Activated CD4-positive, alpha-beta memory T cell treated with anti-CD3 and anti-CD28 coated beads for 36 hours (primary cell): Measurements from ENCODE around the gene CUX1. TPM values are rescaled to one million over a fixed set of nuclear protein-coding genes. Genes with fewer than 3 reads are reported as not detected.
"Not testable (repeated sequence)": the region's sequence is repeated elsewhere in the genome, so short reads cannot be mapped to it uniquely, and the experiment has no call there.

Source experiments
- CTCF ChIA-PET: fragments of 350-600 bp; sonication (Branson Sonifier 250); formaldehyde crosslinking; loops from one replicate; lab custom pipeline; 2021; ENCODE audit warnings: antibody characterized with exemption, inconsistent platforms; lab: Charles Lee
- POLR2A ChIA-PET: fragments of 350-600 bp; sonication (Branson Sonifier 250); formaldehyde crosslinking; loops from one replicate; lab custom pipeline; 2021; ENCODE audit warnings: antibody characterized with exemption; lab: Charles Lee
- DNase-seq: peaks from one replicate; pipeline ENCODE4 v3.0.0-alpha.2; 2020
- H3K27ac Mint-ChIP-seq: one replicate; pipeline ENCODE4 v1.8.0; 2021; ENCODE audit warnings: mixed read lengths
- H3K27me3 Mint-ChIP-seq: one replicate; pipeline ENCODE4 v1.8.0; 2021; ENCODE audit warnings: mixed read lengths
- H3K36me3 Mint-ChIP-seq: one replicate; pipeline ENCODE4 v1.8.0; 2021; ENCODE audit warnings: mixed read lengths
- H3K4me1 Mint-ChIP-seq: one replicate; pipeline ENCODE4 v1.8.0; 2021; ENCODE audit warnings: low read depth, mixed read lengths
- H3K4me3 Mint-ChIP-seq: one replicate; pipeline ENCODE4 v1.8.0; 2021; ENCODE audit warnings: mild to moderate bottlenecking, mixed read lengths
- H3K9me3 Mint-ChIP-seq: one replicate; pipeline ENCODE4 v1.8.0; 2021; ENCODE audit warnings: mixed read lengths
- intact Hi-C: fragments of 100-400 bp; cut with micrococcal nuclease; formaldehyde crosslinking; loops from one replicate; pipeline ENCODE4 v1.15.1; 2023
- total RNA-seq, 2 experiments: library from RNA; stranded (reverse); gene quantifications; one replicate each; pipeline ENCODE4 v1.2.3, GENCODE V29; 2021

CUX1 gene
- total RNA-seq, 2 experiments from 2014 or later = 25.1 TPM

DNA sequence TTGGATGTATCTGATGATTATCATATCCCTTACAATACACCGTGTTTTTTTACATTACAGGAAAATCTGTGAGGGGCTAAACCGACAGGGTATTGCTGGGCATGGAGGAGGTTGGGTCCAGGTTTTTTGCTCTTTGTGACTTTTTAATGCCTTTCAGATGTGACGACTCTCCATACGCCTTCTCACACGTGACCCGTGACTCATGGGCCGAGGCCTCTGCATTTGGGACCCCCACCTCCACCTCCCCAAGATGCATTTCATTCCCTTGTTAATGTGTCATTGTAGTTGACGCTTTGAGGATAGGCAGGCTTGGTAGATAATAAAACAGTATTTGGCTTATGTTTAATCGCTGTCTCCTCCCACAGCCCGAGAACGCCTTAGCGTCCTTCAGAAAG is 95.3 kb downstream of the CUX1 start:
- POLR2A ChIA-PET = no interaction called here
- Mint-ChIP-seq H3K4me3 (no peak overlapping the region), H3K27me3 (no peaks in the 10 kb centered on the region), H3K27ac (no peak overlapping the region), H3K9me3 (no peaks in the 10 kb centered on the region), H3K4me1 (peaks cover 4% of the 10 kb centered on the region), H3K36me3 (peaks cover 5% of the 10 kb centered on the region)
- intact Hi-C loops = no loop called here
- no peak for DNase-seq
- CTCF ChIA-PET = no interaction called here

DNA sequence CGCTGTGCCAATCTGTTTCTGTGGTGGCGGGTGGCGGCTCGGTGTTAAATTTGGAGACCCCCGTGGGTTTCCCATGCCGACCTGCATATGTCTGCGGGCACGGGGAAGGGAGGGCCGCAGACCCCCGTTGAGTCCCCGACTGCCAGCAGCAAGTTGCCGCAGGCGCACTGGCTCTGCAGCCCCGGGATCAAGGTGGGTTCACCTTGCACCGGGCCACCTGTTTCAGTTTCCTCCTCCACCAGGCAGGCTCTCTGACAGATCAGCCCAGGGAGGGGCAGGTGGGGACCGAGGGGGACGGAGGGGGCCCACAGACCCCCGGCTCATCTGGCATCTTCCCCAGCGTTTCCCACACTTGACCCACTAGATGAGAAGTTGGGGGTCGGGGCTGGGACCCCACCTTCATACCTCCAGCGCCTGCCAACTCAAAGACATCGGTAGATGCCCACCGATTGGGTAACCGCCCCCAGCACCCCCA is 95.9 kb downstream of the CUX1 start:
- no peak overlapping the region for H3K27ac Mint-ChIP-seq
- H3K4me1 Mint-ChIP-seq = peaks cover 4% of the 10 kb centered on the region
- H3K27me3 Mint-ChIP-seq = no peaks in the 10 kb centered on the region
- ChIA-PET CTCF (no interaction called here), POLR2A (no interaction called here)
- no peak for DNase-seq
- peaks cover 6% of the 10 kb centered on the region for H3K36me3 Mint-ChIP-seq
- intact Hi-C loops = no loop called here
- H3K9me3 Mint-ChIP-seq = no peaks in the 10 kb centered on the region
- no peak overlapping the region for H3K4me3 Mint-ChIP-seq

DNA sequence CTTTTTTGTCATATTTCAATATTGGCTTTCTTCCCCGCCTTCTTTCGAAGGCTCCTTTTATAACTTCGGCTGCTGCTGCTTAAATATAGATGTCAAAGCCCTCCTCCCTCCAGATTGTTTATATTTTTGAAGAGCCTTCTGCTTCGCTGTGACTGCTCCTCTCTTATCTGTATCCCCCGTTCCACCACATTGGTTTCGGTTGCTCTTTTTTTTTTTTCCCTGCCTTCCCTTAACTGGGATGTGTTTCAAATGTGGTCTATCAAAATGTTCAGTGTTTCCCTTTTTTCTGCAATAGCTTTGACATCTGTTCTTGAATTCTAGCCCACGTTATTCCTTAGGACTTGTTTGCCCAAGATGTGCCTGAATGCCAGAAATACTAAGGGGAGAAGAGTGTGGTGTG is 96.4 kb downstream of the CUX1 start:
- no peak for DNase-seq
- no peaks in the 10 kb centered on the region for H3K27me3 Mint-ChIP-seq
- POLR2A ChIA-PET = no interaction called here
- H3K27ac Mint-ChIP-seq = no peak overlapping the region
- CTCF ChIA-PET = no interaction called here
- H3K4me3 Mint-ChIP-seq = no peak overlapping the region
- no peaks in the 10 kb centered on the region for H3K9me3 Mint-ChIP-seq
- intact Hi-C loops = no loop called here
- peaks cover 4% of the 10 kb centered on the region for H3K4me1 Mint-ChIP-seq
- H3K36me3 Mint-ChIP-seq = peaks cover 6% of the 10 kb centered on the region

DNA sequence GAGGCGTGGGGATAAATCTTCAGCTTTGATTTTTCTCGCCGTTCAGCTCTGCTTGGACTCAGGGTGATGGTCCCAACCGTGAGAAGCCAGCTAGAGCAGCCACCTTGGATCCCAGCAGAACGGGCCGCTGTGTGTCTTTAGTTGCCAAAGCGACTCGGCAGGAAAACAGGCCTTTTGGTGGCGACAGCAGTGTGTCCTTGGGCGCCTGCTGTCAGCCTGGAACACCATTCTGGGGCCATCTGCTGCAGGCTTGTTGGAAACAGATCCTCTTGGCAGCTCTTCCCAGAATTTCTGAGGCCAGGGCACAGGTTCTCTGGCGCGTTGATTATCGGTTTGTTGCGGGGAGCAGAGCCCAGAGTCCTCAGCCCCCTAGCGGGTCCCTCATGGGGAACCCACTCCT is 97.6 kb downstream of the CUX1 start:
- ChIA-PET CTCF (no interaction called here), POLR2A (no interaction called here)
- Mint-ChIP-seq H3K27ac (no peak overlapping the region), H3K9me3 (no peaks in the 10 kb centered on the region), H3K4me1 (peaks cover 4% of the 10 kb centered on the region), H3K36me3 (peaks cover 14% of the 10 kb centered on the region), H3K4me3 (no peak overlapping the region), H3K27me3 (no peaks in the 10 kb centered on the region)
- intact Hi-C loops = no loop called here
- no peak for DNase-seq

DNA sequence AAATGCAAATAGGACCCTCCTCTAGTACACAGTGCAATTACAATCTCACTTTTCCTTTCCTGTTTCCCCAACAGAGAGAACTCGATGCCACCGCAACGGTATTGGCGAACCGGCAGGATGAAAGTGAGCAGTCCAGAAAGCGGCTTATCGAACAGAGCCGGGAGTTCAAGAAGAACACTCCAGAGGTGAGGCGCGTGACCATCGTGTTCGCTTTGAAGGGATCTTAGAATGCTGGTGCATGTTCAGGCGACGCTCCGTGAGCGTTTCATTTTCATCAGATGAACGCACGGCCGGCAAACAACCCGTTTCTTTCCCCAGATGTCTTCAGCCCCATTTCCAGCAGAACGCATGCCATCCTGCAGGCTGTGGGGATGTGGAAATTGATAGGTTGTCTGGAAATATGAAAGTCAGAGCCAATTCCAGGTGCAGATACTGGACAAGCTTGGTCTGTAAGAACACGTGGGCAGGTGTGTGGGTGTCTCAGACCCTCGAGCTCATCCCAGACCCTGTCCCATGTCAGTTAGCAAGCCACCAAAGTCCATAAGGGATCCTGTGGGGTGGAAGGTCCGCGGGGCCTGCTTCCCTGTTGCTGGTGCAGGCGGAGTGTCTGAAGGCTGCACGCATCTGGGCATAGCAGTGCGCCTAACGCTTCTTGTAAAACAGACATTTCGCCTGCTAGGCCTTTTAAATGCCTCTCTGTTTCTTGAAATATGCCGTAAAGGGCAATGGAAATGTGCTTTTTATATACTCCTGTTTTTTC is 98.8 kb downstream of the CUX1 start:
- Mint-ChIP-seq H3K4me3 (no peak overlapping the region), H3K27ac (no peak overlapping the region), H3K27me3 (no peaks in the 10 kb centered on the region), H3K9me3 (no peaks in the 10 kb centered on the region), H3K36me3 (peaks cover 14% of the 10 kb centered on the region), H3K4me1 (peaks cover 4% of the 10 kb centered on the region)
- CTCF ChIA-PET = no interaction called here
- intact Hi-C loops = no loop called here
- no peak for DNase-seq
- POLR2A ChIA-PET = no interaction called here

DNA sequence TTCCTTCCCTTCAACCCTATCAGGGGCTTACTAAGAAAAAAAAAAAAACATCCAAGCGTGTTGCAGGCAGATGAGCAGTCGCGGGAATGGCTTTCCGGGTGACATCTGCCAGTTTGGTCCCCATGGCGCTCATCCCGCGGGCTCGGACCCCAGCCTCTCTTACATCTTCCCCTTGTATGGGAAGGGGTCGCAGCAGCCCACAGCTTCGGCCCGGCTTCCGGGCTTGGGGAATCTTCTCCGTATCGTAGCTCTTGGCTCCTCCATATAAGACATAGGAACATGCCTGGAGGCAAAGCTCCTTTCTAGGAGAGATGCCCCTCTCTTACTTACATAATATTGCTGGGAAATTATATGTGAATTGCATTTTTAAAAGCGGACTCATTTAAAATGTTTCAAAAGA is 99.5 kb downstream of the CUX1 start:
- CTCF ChIA-PET = no interaction called here
- H3K27ac Mint-ChIP-seq = no peak overlapping the region
- H3K36me3 Mint-ChIP-seq = peaks cover 14% of the 10 kb centered on the region
- no peak for DNase-seq
- H3K27me3 Mint-ChIP-seq = no peaks in the 10 kb centered on the region
- intact Hi-C loops = no loop called here
- peaks cover 4% of the 10 kb centered on the region for H3K4me1 Mint-ChIP-seq
- POLR2A ChIA-PET = no interaction called here
- no peak overlapping the region for H3K4me3 Mint-ChIP-seq
- no peaks in the 10 kb centered on the region for H3K9me3 Mint-ChIP-seq

DNA sequence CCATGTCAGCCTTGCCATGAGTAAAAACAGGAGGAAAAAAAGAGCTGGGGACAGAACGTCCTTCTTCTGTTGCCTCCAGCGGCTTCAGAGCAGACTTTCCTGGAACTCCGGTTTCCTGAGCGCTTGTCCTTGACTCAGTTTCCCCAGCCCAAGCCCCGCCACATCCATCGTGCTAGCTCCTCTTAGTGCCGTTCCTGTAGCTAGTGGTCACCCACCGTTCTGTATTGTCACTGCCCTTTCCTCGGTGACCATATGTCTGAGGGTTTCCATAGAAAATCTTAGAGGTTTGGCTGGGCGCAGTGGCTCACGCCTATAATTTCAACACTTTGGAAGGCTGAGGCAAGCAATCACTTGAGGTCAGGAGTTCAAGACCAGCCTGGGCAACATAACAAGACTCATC is 100.1 kb downstream of the CUX1 start:
- intact Hi-C loops = no loop called here
- Mint-ChIP-seq H3K4me3 (no peak overlapping the region), H3K27me3 (no peaks in the 10 kb centered on the region), H3K9me3 (no peaks in the 10 kb centered on the region), H3K36me3 (peaks cover 14% of the 10 kb centered on the region), H3K4me1 (peaks cover 4% of the 10 kb centered on the region), H3K27ac (no peak overlapping the region)
- ChIA-PET CTCF (no interaction called here), POLR2A (no interaction called here)
- no peak for DNase-seq

DNA sequence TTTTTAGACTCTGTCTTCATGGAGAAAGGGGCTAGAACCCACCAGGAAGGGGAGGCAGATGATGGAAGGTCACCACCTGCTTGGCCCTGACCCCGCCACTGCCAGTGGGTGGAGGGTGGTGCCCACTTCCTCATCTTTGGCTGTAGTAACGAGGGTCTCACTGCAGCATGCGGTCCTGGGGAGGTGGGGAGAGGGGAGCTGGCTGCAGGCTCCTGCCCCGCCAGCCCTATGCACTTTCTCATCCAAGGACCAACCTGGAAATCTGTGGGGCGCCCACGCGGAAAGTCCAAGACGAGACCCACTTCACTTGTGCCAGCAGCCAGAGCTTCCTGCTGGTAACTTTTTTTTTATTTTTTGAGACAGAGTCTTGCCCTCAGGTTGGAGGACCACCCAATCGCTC is 101.0 kb downstream of the CUX1 start:
- peaks cover 4% of the 10 kb centered on the region for H3K4me1 Mint-ChIP-seq
- no peaks in the 10 kb centered on the region for H3K9me3 Mint-ChIP-seq
- H3K36me3 Mint-ChIP-seq = peaks cover 14% of the 10 kb centered on the region
- ChIA-PET POLR2A (no interaction called here), CTCF (no interaction called here)
- no peak for DNase-seq
- no peak overlapping the region for H3K27ac Mint-ChIP-seq
- H3K4me3 Mint-ChIP-seq = no peak overlapping the region
- H3K27me3 Mint-ChIP-seq = no peaks in the 10 kb centered on the region
- intact Hi-C loops = no loop called here

DNA sequence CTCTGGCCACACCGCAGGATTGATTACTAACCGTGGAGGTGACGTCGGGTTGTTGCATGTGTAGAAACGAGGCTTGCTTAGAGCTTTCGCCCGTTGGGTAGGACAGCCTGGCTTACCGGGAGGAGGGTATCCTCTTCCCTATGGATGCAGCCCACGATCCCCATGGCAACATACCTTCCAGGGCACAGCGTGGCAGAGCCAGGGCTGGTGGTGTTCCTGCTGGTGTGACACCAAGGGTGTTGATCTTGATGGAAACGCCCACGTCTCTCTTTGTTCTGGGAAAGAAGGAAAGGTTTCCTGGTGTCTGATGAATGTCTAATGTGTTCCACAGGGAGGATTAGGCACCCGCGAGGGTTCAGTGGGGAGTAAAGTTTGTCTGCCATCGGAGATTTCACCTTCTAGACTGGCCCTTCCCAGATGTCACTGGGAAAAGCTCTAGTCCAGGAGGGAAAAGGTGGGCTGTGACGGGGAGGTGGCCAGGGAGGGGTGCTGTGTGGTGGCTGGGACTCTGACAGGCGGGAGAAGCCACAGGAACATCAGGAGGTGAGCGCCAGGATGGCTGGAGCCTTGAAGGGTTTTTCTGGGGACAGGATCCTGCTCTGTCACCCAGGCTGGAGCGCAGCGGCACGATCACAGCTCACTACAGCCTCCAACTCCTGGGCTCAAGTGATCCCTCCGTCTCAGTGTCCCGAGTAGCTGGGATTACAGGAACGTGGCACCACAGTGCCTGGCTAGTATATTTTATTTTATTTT is 102.1 kb downstream of the CUX1 start:
- CTCF ChIA-PET = no interaction called here
- H3K27me3 Mint-ChIP-seq = no peaks in the 10 kb centered on the region
- peaks cover 9% of the 10 kb centered on the region for H3K4me1 Mint-ChIP-seq
- POLR2A ChIA-PET = no interaction called here
- no peaks in the 10 kb centered on the region for H3K9me3 Mint-ChIP-seq
- intact Hi-C loops = no loop called here
- H3K36me3 Mint-ChIP-seq = peaks cover 17% of the 10 kb centered on the region
- no peak for DNase-seq
- H3K4me3 Mint-ChIP-seq = no peak overlapping the region
- H3K27ac Mint-ChIP-seq = no peak overlapping the region

DNA sequence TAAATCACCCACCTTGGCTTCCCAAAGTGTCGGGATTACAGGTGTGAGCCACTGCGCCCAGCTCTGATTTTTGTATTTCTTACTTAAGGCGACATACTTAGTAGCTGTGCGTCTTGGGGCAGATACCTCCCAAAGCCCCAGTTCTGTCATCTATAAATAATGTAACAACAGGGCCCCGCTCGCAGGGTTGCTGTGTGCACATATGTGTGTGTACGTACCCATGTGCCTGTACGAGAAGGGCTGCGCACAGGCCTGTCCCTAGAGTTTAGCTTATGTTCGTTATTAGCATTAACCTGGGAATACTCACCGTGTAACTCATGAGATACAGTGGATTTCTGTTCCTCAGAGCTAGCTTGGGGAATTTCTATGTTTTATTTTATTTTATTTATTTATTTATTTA is 103.6 kb downstream of the CUX1 start:
- H3K27ac Mint-ChIP-seq = no peak overlapping the region
- H3K9me3 Mint-ChIP-seq = no peaks in the 10 kb centered on the region
- intact Hi-C loops = no loop called here
- no peak for DNase-seq
- H3K36me3 Mint-ChIP-seq = peaks cover 17% of the 10 kb centered on the region
- H3K27me3 Mint-ChIP-seq = no peaks in the 10 kb centered on the region
- no peak overlapping the region for H3K4me3 Mint-ChIP-seq
- ChIA-PET POLR2A (no interaction called here), CTCF (no interaction called here)
- H3K4me1 Mint-ChIP-seq = peaks cover 9% of the 10 kb centered on the region

DNA sequence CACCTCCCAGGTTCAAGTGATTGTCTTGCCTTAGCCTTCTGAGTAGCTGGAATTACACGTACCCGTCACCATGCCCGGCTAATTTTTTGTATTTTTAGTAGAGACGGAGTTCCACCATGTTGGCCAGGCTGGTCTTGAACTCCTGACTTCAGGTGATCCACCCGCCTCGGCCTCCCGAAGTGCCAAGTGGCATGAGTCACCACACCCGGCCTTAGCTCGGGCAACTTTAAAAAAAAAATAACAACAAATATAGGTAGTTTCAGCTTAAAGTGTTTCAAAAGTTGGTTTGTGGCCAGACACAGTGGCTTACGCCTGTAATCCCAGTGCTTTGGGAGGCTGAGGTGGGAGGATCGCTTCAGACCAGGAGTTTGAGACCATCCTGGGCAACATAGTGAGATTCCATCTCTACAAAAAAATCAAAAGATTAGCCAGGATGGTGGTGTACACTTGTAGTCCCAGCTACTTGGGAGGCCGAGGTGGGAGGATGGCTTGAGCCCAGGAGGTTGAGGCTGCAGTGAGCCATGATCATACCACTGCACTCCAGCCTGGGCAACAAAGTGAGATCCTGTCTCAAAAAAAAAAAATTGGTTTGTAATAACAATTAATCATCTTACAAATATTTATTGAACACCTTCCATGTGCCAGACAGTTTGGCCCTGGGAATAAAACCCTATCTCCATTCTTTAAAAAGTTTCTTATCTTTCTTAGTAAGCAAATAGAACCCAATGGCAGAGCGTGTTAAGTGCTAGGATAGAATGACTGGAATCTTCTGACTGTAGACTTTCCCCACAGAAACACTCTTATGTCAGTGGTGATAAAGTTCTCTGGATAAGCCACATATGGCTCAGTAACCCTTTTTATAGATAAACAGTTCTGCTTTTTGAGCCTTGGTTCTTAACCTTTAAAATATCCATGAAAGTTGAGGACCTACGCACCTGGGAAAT is 104.4 kb downstream of the CUX1 start:
- H3K4me1 Mint-ChIP-seq, CTCF ChIA-PET: not testable (repeated sequence)

More for the DNA sequence above, 104.4 kb downstream of the CUX1 start:
- H3K4me3 Mint-ChIP-seq, H3K9me3 Mint-ChIP-seq, DNase-seq, H3K27me3 Mint-ChIP-seq, POLR2A ChIA-PET, H3K27ac Mint-ChIP-seq, intact Hi-C loops: not testable (repeated sequence)
- peaks cover 15% of the 10 kb centered on the region for H3K36me3 Mint-ChIP-seq
